ENCODE measurements around the gene CHCHD1.

GRCh38 chr10:73823391-73823790, 41.5 kb downstream of the CHCHD1 start:
- TF ChIP-seq, protein P1, sequence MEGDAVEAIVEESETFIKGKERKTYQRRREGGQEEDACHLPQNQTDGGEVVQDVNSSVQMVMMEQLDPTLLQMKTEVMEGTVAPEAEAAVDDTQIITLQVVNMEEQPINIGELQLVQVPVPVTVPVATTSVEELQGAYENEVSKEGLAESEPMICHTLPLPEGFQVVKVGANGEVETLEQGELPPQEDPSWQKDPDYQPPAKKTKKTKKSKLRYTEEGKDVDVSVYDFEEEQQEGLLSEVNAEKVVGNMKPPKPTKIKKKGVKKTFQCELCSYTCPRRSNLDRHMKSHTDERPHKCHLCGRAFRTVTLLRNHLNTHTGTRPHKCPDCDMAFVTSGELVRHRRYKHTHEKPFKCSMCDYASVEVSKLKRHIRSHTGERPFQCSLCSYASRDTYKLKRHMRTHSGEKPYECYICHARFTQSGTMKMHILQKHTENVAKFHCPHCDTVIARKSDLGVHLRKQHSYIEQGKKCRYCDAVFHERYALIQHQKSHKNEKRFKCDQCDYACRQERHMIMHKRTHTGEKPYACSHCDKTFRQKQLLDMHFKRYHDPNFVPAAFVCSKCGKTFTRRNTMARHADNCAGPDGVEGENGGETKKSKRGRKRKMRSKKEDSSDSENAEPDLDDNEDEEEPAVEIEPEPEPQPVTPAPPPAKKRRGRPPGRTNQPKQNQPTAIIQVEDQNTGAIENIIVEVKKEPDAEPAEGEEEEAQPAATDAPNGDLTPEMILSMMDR (IDR thresholded peaks at IDR 0.05) = no peak
- TF ChIP-seq POLR2AphosphoS5 (IDR thresholded peaks at IDR 0.05) (no peak), POLR2A (IDR thresholded peaks at IDR 0.05) (no peak), EP300 (IDR thresholded peaks at IDR 0.05; ENCODE audit: low read depth) (no peak)
